GM21447 (cell line): ENCODE results near the gene CAPN14.

Experiments used
- ATAC-seq: cut with Tn5 transposase; IDR thresholded peaks from one replicate; pipeline ENCODE4 v1.9.1; 2021; ENCODE audit not compliant: unreplicated experiment

Gene CAPN14, protein sequence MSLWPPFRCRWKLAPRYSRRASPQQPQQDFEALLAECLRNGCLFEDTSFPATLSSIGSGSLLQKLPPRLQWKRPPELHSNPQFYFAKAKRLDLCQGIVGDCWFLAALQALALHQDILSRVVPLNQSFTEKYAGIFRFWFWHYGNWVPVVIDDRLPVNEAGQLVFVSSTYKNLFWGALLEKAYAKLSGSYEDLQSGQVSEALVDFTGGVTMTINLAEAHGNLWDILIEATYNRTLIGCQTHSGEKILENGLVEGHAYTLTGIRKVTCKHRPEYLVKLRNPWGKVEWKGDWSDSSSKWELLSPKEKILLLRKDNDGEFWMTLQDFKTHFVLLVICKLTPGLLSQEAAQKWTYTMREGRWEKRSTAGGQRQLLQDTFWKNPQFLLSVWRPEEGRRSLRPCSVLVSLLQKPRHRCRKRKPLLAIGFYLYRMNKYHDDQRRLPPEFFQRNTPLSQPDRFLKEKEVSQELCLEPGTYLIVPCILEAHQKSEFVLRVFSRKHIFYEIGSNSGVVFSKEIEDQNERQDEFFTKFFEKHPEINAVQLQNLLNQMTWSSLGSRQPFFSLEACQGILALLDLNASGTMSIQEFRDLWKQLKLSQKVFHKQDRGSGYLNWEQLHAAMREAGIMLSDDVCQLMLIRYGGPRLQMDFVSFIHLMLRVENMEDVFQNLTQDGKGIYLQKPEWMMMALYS

GRCh38 chr2:31217465-31218200 is at the start of gene CAPN14:
Gene CAPN14, minus strand, starts transcription at chr2:31217515. Its CDS starts 12,068 bp downstream, at chr2:31205447.
- no peak for ATAC-seq

DNA sequence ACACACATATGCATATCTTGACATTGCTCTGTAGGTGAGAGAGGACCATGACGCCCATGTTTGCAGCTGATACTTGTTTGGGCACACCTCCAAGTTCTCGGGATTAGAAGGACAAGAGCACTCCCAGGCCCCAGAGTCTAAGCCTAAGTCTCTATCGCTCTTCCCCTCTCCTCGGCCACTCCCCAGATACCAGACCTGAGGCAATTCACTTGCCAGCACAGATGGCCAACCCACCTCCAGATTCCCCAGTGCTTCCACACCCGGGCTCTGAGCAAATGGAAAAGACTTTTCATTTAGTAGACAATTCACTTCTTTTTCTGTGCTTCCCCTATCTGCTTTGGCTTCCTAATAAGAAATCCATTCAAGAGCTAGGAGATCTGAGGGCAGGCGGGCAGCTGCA is 49.5 kb upstream of the CAPN14 start:
- ATAC-seq: no peak

DNA sequence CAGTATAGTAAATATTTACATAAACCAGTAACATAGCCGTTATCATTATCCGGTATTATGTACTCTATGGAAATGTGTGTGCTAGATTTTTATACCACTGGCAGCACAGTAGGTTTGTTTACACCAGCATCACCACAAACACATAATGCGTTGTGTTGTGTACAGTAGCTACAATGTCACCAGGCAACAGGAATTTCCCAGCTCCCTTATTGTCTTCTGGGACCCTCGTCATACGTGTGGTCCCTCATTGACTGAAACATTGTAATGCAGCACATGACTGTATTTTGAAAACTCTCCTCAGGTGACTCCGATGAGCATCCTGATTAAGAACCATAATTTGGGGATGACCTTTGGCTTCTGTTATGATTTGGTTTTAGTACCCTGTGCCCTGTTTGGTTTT is 47.9 kb upstream of the CAPN14 start:
- ATAC-seq: no peak

- no peak for ATAC-seq
Observed at GRCh38 chr2:31263636-31264190, 46.4 kb upstream of the CAPN14 start.

GRCh38 chr2:31260870-31261269 is 43.6 kb upstream of the CAPN14 start:
- ATAC-seq: no peak

- no peak for ATAC-seq
Observed at GRCh38 chr2:31259075-31259474, 41.8 kb upstream of the CAPN14 start.

DNA sequence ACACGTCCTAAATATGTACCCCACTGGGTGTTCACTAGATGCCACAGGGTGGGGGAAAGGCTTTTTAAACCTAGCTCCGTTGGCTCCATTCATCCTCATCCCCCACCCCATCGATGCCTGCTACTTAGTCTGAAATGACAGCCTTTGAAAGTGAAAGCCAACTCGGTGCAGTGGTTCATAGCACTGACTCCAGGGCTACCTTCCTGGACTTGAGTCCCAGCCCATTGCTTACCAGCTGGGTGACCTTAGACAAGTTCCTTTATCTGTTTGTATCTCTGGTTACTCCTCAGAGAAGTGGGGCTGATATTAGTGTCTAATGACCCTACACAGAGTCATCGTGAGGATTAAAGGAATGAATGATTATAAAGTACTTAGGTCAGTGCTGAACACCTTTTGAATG is 41.0 kb upstream of the CAPN14 start:
- ATAC-seq: peak; percentile 31

DNA sequence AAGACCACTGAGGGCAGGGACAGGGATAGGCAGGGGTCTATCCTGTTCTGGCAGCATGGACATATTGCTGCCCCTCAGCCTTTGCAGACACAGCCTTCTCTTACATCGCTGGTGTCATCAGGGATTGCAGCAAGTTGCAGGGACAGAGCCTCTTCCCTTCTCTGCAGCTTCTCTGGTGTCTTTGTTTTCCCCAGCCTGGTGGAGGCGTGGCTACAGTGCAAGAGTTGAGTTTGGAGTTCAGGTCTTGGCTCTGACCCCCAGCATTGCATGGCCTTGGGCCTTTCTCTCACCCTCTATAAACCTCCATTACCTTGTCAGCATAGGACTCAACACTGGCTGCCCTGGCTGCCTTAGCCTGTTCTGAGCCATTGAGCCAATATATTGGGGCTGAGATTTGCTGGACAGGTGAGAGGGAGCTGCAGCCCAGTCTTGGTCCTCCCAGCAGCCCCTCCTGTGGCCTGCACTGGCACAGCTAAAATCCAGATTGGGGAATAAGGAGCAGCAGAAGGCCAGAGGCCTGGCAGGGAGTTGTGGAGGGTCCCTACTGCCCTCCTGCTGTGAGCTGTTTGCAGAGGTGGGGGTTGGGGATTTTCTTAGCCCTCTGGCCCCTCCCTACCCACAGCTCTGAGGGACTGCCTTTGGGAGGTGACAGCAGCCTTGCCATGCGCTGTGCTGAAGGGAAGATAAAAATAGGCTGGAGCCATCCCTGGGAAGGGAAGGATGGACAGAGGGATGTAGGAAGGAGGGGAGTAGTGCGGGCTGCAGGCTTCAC is 39.5 kb upstream of the CAPN14 start:
- ATAC-seq: peak; percentile 6

- ATAC-seq: peak; percentile 72
Observed at GRCh38 chr2:31255911-31256571, 38.7 kb upstream of the CAPN14 start.

GRCh38 chr2:31254237-31255203 is 37.2 kb upstream of the CAPN14 start:
- ATAC-seq: no peak

- ATAC-seq: no peak
Observed at GRCh38 chr2:31253356-31254131, 36.2 kb upstream of the CAPN14 start.

- ATAC-seq: no peak
Observed at GRCh38 chr2:31251851-31252250, 34.5 kb upstream of the CAPN14 start.

GRCh38 chr2:31251018-31251417 is 33.7 kb upstream of the CAPN14 start:
- ATAC-seq: no peak

DNA sequence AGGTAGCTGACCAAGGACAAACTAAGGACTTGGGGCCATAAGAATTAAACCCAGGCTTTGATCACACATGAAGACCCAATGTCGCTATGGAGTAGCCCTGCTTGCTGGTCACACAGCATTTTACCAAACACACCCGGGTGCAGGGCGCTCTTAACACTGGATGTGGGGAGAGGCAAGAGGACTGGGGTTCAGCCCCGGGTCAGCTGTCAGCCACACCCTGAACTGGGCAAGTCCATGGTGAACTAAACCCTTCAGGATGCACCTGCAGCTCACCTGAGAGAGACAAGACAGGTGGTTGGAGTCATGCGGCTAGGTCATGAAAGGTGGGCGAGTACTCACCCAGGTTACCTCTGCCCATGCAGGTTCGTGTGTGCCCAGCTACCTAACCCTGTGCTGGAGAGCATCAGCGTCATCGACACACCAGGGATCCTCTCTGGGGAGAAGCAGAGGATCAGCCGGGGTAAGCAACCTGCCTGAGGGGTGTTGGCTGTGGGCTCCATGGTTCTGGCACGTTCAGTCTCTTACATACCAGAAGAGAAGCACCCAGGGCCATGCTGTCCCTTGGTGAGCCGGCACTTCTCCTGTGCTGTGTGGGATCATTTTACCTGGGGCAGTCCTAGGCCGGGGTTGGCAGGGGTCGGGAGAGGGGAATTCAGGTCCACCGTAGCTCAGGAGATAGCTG is 31.8 kb upstream of the CAPN14 start:
- no peak for ATAC-seq

GRCh38 chr2:31248139-31248538 is 30.8 kb upstream of the CAPN14 start:
- no peak for ATAC-seq

- ATAC-seq: no peak
Observed at GRCh38 chr2:31247711-31248110, 30.4 kb upstream of the CAPN14 start.

DNA sequence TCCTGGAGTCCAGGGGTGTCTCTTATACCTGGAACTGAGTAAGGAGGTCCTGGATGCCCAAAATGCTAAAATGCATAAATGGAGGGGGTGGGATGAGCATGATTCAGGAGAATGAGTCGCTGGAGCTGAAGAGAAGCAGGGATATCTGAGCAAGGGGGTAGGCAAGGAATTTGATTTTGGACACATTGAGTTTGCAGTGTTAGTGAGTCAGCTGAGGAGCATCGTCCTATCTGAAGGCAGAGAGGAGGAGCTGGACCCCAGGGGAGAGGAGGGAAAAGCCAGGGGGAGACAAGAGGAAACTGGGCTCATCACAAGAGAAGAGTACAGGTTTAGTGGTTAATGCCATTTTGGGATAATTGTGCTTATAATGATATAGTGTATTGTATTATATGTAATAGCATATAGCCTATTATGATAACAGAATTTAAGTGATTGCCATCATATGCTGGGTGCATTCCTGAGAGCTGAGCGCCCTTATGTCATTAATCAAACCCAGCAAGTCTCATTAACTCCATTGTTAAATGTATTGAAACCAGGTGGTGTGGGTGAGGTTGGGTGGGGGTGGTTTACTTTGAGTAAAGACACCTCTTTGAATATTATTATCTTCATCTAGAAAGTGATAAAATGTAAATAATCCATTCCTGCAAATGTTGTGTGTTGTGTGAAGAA is 29.0 kb upstream of the CAPN14 start:
- no peak for ATAC-seq
